ENCODE measurements around the gene IL6. TPM values are rescaled to one million over a fixed set of nuclear protein-coding genes. Genes with fewer than 3 reads are reported as not detected.
"Not testable (repeated sequence)": the region's sequence is repeated elsewhere in the genome, so short reads cannot be mapped to it uniquely, and the experiment has no call there.

IL6 gene
- 8.5 and 16.2 TPM in 2 replicates for total RNA-seq

DNA sequence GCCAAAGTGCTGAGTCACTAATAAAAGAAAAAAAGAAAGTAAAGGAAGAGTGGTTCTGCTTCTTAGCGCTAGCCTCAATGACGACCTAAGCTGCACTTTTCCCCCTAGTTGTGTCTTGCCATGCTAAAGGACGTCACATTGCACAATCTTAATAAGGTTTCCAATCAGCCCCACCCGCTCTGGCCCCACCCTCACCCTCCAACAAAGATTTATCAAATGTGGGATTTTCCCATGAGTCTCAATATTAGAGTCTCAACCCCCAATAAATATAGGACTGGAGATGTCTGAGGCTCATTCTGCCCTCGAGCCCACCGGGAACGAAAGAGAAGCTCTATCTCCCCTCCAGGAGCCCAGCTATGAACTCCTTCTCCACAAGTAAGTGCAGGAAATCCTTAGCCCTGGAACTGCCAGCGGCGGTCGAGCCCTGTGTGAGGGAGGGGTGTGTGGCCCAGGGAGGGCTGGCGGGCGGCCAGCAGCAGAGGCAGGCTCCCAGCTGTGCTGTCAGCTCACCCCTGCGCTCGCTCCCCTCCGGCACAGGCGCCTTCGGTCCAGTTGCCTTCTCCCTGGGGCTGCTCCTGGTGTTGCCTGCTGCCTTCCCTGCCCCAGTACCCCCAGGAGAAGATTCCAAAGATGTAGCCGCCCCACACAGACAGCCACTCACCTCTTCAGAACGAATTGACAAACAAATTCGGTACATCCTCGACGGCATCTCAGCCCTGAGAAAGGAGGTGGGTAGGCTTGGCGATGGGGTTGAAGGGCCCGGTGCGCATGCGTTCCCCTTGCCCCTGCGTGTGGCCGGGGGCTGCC is at the start of gene IL6:
Gene IL6 (plus strand): TSS at position 294 of the 807 bp plus-strand sequence. CDS start 63 bp downstream, at position 357.
- H3K36me3 ChIP-seq (ENCODE audit: control insufficient read depth, insufficient read depth, low read length): no peaks in the 10 kb centered on the region
- H3K27me3 ChIP-seq (ENCODE audit: control insufficient read depth, insufficient read depth, low read length): no peaks in the 10 kb centered on the region
- TF ChIP-seq, protein P1, sequence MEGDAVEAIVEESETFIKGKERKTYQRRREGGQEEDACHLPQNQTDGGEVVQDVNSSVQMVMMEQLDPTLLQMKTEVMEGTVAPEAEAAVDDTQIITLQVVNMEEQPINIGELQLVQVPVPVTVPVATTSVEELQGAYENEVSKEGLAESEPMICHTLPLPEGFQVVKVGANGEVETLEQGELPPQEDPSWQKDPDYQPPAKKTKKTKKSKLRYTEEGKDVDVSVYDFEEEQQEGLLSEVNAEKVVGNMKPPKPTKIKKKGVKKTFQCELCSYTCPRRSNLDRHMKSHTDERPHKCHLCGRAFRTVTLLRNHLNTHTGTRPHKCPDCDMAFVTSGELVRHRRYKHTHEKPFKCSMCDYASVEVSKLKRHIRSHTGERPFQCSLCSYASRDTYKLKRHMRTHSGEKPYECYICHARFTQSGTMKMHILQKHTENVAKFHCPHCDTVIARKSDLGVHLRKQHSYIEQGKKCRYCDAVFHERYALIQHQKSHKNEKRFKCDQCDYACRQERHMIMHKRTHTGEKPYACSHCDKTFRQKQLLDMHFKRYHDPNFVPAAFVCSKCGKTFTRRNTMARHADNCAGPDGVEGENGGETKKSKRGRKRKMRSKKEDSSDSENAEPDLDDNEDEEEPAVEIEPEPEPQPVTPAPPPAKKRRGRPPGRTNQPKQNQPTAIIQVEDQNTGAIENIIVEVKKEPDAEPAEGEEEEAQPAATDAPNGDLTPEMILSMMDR (IDR thresholded peaks at IDR 0.05; ENCODE audit: insufficient read depth, low read length, poor library complexity, severe bottlenecking): no peak
- H3K4me3 ChIP-seq (ENCODE audit: low read depth, low read length): peak within 1 kb of the TSS; percentile 29
- peak; percentile 86 for DNase-seq (ENCODE audit: low read depth)

DNA sequence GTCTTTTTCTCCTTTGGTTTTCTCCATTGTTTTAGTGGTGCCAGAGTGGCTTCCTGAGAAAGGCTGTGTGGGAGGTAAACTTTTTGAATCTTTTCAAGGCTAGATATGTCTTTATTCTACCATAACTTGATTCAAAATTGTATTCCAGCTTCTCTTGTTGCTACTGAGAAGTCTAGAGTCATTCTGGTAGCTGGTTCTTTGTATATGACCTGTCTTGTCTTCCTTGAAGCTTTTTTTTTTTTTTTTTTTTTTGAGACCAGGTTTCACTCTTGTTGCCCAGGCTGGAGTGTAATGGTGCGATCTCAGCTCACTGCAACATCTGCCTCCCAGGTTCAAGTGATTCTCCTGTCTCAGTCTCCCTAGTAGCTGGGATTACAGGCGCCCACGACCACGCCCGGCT is 49.7 kb upstream of the IL6 start:
- H3K27me3 ChIP-seq (ENCODE audit: control insufficient read depth, insufficient read depth, low read length): not testable (repeated sequence)

DNA sequence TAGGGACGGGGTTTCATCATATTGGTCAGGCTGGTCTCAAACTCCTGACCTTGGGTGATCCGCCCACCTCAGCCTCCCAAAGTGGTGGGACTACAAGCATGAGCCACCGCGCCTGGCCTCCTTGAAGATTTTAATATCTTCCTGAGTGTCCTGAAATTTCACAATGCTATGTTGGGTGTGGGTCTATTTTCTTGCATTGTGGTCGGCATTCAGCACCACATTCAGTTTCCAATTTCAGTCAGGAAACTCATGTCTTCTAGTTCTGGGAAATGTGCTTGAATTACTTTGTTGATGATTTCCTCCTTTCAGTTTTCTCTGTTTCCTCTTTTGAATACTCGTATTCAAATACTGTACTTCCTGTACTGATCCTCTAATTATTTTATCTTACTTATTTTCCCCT is 49.3 kb upstream of the IL6 start:
- TF ChIP-seq, protein P1 (IDR thresholded peaks at IDR 0.05; ENCODE audit: insufficient read depth, low read length, poor library complexity, severe bottlenecking): no peak
- Histone ChIP-seq H3K27me3 (ENCODE audit: control insufficient read depth, insufficient read depth, low read length) (no peaks in the 10 kb centered on the region), H3K4me3 (ENCODE audit: low read depth, low read length) (no peak overlapping the region), H3K36me3 (ENCODE audit: control insufficient read depth, insufficient read depth, low read length) (no peaks in the 10 kb centered on the region)
- no peak for DNase-seq (ENCODE audit: low read depth)

More for the DNA sequence above, 49.7 kb upstream of the IL6 start:
- H3K36me3 ChIP-seq (ENCODE audit: control insufficient read depth, insufficient read depth, low read length); H3K4me3 ChIP-seq (ENCODE audit: low read depth, low read length); DNase-seq (ENCODE audit: low read depth): not testable (repeated sequence)

DNA sequence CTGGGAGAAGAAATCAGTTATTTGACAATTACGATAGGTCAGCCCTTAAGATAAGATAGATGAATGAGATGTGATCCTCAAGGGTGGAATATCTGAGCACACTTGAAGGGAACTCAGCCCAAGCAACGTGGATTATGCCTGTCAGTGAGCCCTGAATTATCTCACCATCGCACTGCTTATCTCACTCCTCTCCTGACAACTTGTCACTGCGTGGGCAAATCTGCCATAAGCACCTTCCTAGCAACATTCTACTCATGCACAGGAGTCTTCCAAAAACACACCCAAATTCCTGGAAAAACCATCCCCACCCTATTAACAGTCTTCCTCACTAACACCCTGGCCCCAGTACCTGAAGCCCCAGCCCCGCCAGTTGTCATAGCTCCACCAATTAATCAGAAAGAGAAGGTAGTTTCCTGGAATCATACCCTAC is 46.5 kb upstream of the IL6 start:
- Histone ChIP-seq H3K36me3 (ENCODE audit: control insufficient read depth, insufficient read depth, low read length) (no peaks in the 10 kb centered on the region), H3K27me3 (ENCODE audit: control insufficient read depth, insufficient read depth, low read length) (no peaks in the 10 kb centered on the region), H3K4me3 (ENCODE audit: low read depth, low read length) (no peak overlapping the region)
- no peak for DNase-seq (ENCODE audit: low read depth)
- TF ChIP-seq, protein P1 (IDR thresholded peaks at IDR 0.05; ENCODE audit: insufficient read depth, low read length, poor library complexity, severe bottlenecking): no peak

DNA sequence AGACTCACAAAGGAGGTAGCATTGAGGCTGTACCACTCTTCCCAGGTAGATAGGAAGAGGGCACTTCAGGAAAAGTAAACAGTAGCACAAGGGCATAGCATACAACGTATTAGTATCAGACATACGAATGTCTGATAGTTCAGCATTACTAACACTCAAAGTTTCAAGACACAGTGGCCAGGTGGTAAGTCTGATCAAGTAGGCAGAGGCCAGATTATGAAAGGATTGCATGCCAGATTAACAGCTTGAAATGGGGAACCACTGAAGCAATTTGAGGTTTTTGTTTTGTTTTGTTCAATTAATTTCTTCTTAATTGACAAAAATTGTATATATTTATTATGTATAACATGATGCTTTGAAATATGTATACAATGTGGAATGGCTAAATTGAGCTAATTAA is 45.7 kb upstream of the IL6 start:
- no peaks in the 10 kb centered on the region for H3K36me3 ChIP-seq (ENCODE audit: control insufficient read depth, insufficient read depth, low read length)
- H3K4me3 ChIP-seq (ENCODE audit: low read depth, low read length): no peak overlapping the region
- TF ChIP-seq, protein P1 (IDR thresholded peaks at IDR 0.05; ENCODE audit: insufficient read depth, low read length, poor library complexity, severe bottlenecking): no peak
- no peak for DNase-seq (ENCODE audit: low read depth)
- H3K27me3 ChIP-seq (ENCODE audit: control insufficient read depth, insufficient read depth, low read length): no peaks in the 10 kb centered on the region

DNA sequence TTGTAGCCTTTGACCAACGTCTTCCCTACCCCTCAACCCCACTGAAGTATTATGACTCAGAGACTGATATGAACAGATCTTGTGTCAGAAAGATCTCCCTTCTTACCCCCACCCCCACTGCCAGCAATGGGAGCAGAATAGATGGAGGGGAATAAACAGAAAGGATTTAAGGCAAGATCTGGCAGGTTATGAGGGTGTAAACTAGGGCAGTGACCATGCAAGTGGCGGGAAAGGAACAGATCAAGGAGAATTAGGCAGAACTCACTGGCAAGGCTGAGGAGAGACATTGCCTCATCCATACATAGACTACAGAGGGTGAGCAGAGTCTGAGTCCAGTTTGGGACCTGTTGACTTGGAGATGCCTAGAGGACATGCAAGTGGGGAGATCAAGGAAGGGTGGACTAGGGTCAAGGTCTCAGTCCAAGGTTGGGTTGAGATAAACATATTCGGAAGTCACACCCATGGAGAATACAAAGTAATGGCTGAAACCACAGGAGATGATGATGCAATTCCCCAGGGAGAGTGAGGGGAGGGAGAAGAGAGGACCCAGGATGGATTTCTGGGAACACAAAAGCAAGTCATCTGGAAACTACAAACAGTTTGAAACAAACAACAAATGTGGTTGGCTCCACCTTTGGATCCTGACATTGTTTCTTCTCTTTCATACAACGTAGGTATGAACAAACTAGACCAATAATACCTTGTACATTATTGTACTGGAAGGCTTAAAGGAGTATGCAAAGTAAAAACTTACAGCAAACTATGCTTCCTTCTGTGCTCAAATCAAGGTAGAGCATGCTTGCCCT is 44.9 kb upstream of the IL6 start:
- DNase-seq (ENCODE audit: low read depth): no peak
- Histone ChIP-seq H3K27me3 (ENCODE audit: control insufficient read depth, insufficient read depth, low read length) (no peaks in the 10 kb centered on the region), H3K36me3 (ENCODE audit: control insufficient read depth, insufficient read depth, low read length) (no peaks in the 10 kb centered on the region), H3K4me3 (ENCODE audit: low read depth, low read length) (no peak overlapping the region)
- TF ChIP-seq, protein P1 (IDR thresholded peaks at IDR 0.05; ENCODE audit: insufficient read depth, low read length, poor library complexity, severe bottlenecking): no peak

Measured in kidney epithelial cell (primary cell).